GM21390 (cell line): ENCODE results near the gene NSDHL.

Source experiments
- ATAC-seq: cut with Tn5 transposase; IDR thresholded peaks from one replicate; pipeline ENCODE4 v1.9.1; 2021; ENCODE audit not compliant: unreplicated experiment

The NSDHL gene

DNA sequence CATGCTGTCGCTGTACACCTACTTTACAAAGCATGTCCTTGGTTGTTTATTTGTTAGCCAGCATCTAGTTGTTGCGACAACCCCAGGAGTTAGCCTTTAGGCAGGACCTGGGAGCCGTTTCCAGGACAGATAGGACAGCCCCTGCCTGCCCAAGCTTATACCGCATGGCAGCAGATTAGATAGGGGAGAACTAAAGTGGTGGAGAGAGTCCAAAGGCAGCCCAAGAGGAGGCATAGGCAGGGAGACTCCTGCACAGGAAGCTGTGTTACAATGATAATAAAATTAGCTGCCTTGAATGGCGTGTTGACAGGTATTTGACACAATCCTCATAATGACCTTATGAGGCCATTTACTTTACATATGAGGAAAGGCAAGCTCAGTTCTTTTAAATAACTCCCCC, 13.0 kb downstream of the NSDHL start:
- no peak for ATAC-seq

DNA sequence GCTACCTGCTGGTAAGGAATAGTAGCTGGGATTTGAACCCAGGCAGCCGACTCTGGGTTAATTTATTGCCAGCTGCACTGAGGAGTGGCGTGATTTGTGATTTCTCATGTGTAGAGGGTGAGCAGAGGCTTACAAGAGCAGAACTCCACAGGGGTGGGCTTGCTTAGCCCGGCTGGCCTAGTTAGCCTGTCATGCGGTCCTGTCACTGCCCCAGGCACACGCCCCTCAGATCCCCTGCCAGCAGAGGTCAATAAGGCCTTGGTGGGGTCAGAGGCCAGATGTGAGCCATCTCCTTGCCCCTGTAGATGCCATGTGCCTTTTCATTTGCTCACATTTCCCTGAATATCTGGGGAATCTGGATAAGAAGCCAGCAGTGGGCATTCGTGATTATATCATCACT, 13.4 kb downstream of the NSDHL start:
- no peak for ATAC-seq

DNA sequence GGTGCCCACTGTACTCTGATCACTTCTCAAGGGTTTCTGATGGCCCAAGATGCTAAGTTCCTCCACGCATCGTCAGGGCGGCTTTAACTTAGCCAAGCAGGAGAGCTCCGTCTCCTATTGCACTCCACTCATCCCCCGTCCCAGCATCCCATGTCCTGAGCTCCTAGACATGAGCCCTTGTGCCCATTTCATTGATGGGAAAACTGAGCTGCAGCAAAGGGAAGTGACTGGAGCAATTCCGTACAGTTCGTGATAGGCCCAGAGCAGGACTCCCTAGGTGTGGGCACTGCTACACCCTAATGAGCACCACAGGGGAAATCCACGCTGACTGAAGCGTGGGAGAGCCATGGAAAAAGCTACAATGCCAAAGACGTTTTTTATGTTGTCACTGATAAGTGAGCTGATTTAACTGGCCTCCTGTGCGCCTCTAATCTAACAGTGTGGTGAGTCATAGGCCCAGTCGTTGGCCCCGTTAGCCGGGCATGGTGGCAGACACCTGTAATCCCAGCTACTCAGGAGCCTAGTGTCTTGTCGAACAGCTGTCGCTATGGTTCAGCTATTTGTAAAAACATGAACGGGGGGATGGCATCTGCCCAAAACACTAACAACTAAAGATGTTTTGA, 14.9 kb downstream of the NSDHL start:
- ATAC-seq = no peak

DNA sequence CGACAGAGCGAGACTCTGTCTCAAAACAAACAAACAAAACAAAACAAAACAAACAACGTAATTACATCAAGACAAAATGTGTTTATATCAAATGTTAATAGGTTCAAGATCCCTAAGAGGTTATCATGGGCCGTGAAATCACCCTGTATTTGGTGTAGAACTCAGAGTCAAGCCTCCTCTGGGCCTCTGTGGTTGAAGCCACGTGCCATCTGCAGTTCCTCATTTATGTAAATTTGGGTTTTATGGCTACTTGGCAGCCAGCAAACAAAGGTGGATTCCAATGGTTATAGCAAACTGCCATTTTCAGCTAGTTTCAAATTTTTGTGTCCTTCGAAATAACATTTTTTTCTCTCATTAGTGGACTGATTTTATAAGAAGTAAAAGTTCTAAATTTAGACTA, 16.4 kb downstream of the NSDHL start:
- ATAC-seq = no peak

DNA sequence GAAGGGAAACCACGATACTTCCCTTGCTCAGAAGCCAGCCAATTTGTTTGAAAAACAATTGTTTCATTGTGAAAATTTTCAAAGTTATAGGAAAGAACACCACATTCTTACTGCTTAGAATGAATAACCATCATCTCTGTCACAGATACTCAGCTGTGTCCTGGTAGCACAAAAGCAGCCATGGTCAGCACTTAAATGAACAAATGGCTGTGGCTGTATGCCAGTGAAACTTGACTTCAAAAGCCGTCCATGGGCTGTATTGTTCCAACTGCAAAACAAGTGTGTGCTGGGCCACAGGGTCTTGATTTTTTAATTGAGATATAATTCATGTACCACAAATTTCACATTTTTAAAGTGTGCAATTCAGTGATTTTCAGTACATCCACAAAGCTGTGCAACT, 19.6 kb downstream of the NSDHL start:
- ATAC-seq = no peak

DNA sequence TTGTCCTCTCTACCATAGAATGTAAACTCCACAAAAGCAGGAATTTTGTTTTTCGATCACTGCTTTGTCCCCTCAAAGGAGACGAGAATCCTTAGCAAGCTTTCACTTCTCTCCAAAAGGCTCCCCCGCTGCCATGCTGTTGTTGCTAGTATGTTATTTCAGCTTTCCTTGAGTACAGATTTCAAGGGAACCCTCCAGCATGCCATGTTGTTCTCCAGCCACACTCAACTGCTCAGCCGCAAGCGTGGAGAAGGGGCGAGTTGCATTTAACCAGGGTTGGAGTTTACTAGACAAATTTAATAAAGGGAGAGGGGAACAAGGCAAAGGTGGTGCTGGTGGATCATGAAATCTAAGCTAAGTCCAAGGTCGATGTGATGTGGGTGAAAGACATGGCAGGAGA, 23.1 kb downstream of the NSDHL start:
- ATAC-seq = no peak

DNA sequence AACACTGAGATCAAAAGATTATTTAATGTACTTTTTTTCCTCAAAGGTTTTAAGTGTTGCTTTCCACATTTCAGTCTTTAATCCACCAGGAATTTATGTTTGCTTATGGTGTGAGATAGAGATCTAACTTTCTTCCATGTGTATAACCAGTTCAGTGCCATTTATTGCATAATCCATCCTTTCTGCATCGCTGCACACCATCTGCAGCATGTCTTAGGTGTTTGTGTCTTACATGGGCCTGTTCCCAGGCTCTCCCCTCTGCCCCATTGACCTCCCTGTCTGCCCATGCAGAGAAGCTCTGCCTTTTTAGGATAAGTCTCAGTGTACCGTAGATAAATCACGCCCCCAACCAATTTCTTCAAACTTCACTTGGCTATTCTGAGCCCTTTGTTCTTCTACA, 30.3 kb downstream of the NSDHL start:
- ATAC-seq = no peak

DNA sequence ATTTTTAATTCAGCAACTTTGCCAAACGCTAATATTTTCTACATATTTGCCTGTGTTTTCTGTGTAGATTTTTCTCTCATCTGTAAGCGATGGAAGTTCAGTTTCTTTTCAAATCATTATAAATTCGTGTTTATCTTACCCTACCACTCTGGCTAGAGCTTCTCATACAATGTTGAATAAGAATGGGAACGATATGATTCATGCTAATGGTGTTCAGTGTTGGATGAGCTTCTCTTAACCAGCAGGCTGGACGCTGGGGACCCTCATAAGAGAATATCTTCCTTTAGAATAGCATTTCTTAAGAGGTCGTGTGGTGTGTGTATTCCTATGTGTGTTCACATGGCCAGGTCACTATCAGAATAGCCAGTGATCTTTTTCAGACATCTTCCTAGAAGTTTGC, 31.0 kb downstream of the NSDHL start:
- no peak for ATAC-seq

DNA sequence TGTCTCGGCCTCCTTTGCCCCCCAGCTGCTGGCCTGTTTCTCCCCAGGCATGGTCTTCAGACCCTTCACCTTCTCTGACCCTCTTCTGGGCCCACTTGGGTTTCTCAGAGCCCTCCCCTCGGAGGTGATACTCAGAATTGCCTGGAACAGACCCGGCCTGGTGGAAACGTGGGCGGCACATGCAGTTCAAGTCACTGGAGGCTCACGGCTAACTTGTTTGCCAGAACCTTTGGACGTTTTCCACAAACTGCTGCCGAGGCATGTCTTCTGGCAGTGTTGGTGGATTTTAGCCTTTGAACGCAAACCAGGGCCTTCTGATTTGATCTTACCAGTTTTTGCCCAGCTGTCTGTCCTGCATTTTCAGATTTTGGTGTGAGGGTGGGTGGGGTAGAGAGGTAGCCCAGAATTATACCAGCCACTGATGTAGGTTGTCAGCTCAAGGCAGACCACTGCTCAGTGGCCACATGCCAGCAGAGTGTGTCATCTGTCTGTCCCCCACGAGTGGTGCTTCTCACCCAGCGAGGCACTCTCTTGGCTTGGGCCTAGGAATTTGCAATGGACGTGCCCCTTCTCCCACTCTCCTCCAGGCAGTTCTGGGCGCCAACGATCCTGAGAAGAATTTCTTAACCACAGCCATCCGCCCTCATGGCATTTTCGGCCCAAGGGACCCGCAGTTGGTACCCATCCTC, 34.5 kb downstream of the NSDHL start:
- no peak for ATAC-seq

DNA sequence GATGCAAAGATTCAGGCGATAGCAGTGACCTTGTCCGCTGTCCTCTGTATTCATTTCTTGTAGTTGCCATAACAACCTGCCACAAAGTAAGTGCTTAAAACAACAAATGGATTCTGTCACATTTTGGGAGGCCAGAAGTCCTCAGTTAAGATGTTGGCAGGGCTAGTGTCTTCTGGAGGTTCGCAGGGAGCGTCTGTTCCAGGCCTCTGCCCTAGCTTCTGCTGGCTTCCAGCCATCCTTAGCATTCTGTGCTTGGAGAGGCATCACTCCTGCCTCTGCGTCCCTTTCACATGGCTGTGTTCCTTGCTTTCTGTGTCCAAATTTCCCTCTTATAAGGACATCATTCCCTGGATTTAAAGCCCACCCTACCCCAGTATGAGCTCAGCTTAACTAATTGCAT, 35.5 kb downstream of the NSDHL start:
- no peak for ATAC-seq

DNA sequence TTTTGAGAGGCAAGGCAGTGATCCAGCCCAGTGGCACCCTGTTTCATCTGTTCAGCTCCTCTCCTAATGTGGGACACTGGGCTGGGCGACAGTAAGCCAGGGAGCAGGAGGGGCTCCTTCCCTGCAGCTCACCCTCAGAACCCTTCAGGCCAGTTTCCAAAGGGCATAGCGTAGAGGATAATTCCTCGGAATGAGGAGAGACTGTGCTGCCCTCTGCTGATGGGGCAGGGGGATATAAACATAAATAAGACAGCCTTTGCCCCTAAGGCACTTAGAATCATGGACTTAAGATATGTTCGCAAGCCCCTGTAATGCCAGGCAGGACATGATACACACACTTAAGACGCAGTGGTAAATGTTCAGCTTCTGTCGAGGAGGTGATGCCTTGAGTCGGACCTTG, 39.1 kb downstream of the NSDHL start:
- ATAC-seq = no peak

DNA sequence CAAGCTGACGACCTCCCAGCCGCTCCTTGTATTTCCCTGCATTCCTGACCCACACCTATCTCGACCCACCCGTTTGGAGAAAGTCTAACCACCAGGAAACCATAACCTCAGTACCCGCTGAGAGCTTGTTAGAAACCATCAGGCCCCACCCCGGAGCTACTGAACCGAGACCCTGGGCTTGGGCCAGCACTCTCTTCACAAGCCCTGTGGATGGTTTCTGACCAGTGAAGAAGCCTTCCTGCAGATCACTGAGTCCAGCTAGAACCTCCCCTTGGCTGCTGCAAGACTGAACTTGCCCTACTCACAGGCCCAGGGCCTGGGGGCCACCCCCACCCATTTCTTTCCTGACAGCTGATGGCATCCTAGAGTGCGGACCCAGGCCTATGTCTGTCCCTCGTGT, 40.4 kb downstream of the NSDHL start:
- no peak for ATAC-seq

DNA sequence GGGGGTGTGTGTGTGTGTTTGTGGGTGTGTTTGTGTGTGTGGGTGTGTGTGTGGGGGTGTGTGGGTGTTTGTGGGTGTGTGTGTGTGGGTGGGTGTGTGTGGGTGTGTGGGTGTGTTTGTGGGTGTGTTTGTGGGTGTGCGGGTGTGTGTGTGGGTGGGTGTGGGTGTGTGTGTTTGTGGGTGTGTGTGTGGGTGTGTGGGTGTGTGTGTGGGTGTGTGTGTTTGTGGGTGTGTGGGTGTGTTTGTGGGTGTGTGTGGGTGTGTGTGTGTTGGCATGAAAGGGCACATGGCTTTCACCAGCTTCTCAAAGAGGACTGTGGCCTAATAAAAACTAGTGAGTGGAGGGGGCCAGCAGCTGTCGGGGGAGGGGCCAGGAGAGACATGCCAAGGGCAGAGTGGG, 41.7 kb downstream of the NSDHL start:
- ATAC-seq = no peak

DNA sequence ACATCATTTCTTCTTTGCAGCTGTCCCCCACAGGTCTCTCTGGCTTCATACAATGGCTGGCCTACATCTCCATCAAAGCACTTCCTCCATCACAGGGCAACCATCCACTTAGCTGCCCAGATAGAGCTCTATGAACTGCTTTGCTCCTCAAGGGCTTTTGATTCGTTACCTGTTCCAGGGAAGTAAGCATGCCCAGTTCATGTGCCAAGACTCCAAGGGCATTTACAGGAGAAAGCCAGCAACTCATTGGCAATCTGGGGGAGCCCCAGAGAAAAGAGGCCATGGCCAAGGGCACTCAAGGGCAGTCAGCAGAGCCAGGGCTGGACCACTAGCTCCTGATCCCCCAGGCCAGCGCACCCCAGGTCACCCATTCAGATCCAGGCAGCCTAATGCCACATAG, 42.5 kb downstream of the NSDHL start:
- ATAC-seq = no peak

DNA sequence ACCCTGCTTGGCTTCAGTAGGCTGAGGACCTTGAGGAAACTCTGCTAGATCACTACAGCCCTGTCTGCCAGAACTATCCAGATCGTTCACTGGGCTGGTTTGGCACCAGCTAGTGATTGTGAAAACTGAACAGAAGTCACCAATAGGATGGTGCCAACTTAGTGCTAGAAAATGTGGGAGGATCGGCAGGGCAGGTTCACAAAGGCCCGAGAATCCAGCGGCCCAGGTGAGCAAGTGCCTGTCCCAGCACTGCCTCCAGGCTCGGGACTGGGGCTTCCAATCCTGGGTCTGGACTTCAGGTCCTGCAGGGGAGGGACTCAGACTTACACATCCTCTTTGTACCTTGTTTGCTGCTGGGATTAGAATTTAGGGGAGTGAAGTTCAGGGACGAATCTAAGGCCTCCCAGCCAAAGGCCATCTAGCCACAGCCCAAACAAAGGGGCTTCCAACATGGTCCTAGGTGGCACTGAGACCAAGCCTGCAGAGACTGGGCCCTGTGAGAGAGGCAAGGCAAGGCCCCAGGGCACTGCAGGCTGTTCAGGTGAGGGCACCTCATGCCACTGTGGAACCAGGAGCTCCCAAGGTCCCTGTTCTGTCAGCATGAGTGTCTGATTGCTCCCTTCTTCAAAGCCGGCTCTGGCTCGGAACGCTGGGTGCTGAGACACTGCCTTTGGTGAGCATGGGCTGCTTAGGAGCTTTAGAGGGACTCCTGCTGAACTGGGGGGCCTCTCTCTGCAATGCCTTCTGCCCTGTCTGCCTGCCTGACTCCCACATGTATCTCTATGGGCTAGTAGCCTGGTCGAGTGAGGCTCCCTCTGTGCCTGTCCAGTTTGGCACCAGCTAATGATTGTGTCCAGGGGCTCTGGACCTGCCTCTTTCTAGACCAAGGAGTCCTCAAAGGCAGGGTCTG, 46.3 kb downstream of the NSDHL start:
- no peak for ATAC-seq

DNA sequence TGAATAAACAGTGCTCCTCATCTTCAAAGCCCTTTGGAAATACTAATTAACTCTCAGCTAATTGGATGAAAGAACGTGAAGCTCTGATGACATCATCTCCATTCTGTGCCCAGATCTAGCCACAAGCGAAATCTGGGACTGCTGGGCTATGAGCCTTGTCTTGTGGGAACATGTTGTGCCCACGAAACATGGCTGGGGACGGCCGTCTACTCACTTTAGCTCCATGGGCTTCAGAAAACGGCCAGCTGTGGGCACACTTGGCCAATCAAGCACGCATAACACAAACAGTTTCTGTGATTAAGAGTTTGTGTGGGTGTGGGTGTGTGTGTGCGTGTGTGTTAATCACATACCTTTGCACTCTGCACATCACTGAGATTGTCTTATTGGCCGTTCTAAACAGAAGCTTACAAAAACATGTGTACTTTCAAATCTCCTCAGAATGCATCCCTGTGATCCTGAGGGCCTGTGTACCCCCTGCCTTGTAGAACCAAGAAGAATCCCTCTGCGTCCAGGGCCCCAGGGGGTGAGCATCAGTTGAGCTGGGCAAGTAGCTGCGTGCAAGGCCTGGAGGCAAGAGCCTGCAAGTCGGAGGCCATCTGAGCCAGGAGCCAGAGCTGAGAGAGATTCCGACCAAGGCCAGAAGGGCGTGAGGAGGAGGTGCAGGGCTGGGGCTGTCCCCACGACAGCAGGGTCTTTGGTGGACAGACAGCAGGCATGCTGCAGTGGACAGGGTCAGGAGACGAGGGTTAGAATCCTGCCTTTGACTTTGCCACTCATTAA, 48.3 kb downstream of the NSDHL start:
- no peak for ATAC-seq

DNA sequence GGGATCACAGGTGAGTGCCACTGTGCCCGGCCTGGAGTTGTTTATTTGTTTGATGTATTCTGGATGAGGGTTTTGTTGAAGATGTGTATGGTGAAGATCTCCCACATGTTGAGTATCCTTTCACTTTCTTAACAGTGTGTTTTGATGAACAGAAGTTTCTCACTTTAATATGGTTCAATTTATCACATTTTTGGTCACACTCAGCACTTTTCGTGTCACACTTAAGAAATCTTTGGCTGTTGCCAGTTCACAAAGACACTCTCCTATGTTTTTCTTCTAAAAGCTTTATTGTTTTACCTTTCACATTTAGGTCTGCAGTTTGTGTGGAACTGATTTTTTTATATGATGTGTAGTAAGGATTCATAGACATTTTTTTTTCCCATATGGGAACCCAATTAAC, 50.4 kb downstream of the NSDHL start:
- ATAC-seq = no peak

DNA sequence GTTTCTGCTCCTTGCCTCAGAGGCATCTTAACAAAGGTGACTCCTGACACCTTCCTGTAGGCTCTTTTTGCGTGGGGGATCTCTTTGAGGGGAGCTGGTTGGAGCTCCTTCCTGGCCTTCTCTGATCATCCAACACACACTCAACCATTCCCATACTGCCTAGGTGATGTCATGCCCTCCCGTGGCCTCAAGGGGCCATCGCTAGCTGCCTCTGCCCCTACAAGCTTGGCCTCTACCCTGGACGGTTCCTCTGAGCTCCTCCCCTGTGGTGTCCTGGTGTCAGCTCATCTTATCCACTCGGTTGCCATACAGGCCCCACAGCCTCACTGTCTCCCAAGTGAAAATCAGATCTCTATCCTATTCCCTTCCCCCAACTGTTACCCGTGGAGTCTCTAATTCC, 53.3 kb downstream of the NSDHL start:
- no peak for ATAC-seq

DNA sequence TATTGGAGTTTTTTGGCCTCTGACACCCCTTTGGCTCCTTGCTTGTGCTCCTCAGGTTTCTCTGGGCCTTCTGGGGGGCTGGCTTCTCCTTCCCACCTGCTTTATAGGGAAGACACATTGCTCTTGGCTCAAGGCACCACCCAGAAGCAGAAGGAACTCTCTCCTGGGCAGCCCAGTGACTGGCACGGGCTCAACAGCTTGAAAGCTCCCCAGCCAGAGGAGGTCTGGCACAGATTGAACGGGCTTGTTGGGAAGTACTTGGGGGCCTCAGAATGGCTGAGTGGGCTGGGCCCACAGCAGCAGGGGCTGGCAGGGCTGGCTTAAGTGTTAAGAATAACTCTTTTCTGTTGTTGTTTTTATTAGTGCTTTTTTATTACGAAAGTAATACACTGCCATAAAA, 55.9 kb downstream of the NSDHL start:
- no peak for ATAC-seq

DNA sequence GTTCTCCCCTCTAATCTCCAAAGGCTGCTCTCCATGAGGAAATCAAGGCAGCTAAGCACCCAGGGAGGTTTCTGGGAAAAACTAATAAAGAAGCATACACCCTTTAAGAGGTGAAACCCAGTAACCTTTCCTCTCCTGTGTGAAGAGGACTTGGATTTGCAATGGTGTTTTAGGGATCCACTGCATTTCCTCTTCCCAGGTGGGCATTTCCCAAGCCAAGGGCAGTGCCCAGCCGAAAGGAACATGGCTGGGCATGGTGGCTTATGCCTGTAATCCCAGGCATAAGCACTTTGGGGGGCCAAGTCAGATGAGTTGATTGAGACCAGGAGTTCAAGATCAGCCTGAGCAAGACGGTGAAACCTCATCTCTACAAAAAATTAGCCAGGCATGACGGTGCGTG, 61.6 kb downstream of the NSDHL start:
- no peak for ATAC-seq
